ENCODE data around the gene GSX2.

DNA sequence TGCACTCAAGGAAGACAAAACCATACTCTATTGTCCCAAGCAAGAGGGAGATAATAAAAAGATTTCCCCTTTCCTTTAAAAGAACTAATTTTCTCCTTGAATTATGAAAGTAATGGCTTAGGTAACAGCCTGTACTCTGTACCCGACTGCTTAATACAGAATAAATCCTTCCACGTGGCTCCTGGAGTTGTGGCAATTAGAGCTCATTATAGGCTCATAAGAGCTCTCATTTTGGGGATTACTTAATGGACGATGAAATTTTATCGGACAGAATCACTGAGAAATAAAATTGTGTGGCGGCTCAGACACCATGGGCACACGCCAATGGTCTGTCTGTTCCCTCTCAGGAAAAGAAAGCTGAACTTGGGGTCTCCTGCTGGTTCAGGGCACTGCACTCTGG lies 2.8 kb upstream of the GSX2 start:
- TF ChIP-seq, protein P1, sequence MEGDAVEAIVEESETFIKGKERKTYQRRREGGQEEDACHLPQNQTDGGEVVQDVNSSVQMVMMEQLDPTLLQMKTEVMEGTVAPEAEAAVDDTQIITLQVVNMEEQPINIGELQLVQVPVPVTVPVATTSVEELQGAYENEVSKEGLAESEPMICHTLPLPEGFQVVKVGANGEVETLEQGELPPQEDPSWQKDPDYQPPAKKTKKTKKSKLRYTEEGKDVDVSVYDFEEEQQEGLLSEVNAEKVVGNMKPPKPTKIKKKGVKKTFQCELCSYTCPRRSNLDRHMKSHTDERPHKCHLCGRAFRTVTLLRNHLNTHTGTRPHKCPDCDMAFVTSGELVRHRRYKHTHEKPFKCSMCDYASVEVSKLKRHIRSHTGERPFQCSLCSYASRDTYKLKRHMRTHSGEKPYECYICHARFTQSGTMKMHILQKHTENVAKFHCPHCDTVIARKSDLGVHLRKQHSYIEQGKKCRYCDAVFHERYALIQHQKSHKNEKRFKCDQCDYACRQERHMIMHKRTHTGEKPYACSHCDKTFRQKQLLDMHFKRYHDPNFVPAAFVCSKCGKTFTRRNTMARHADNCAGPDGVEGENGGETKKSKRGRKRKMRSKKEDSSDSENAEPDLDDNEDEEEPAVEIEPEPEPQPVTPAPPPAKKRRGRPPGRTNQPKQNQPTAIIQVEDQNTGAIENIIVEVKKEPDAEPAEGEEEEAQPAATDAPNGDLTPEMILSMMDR (IDR thresholded peaks at IDR 0.05; ENCODE audit: insufficient read depth, low read length, poor library complexity, severe bottlenecking) = no peak
- TF ChIP-seq EZH2phosphoT487 (conservative IDR thresholded peaks at IDR 0.05; ENCODE audit: low read length) = no peak

All from SU-DHL-6 (cell line).